Anterior cingulate cortex (tissue), 58 donors: ENCODE results near the gene GPBP1L1.
A peak's percentile ranks its signal among the peaks of the same experiment; 100 is the strongest.
"Not testable (repeated sequence)": the region's sequence is repeated elsewhere in the genome, so short reads cannot be mapped to it uniquely, and the experiment has no call there.

Experiments
- DNase-seq, 58 donors: peaks; one replicate each; lab custom pipeline; 2025; lab: John Stamatoyannopoulos, UW

Gene GPBP1L1

GRCh38 chr1:45686288-45687013 is at the start of gene GPBP1L1:
Gene GPBP1L1 (minus strand): TSS chr1:45686533. CDS start chr1:45659087, 27,446 bp downstream.
- DNase-seq: peak; percentile 73 to 98 (median 96)

GRCh38 chr1:45730780-45731319 is 44.5 kb upstream of the GPBP1L1 start:
- no peak for DNase-seq

- no peak for DNase-seq
Measured at GRCh38 chr1:45730075-45730779, 43.9 kb upstream of the GPBP1L1 start.

- DNase-seq: not testable (repeated sequence)
Measured at GRCh38 chr1:45726007-45726406, 39.7 kb upstream of the GPBP1L1 start.

- DNase-seq: no peak
Measured at GRCh38 chr1:45723248-45723930, 37.1 kb upstream of the GPBP1L1 start.

GRCh38 chr1:45722809-45723208 is 36.5 kb upstream of the GPBP1L1 start:
- no peak for DNase-seq

GRCh38 chr1:45721207-45721606 is 34.9 kb upstream of the GPBP1L1 start:
- no peak for DNase-seq

- DNase-seq: no peak
Measured at GRCh38 chr1:45718289-45718688, 32.0 kb upstream of the GPBP1L1 start.

GRCh38 chr1:45717386-45717785 is 31.1 kb upstream of the GPBP1L1 start:
- DNase-seq: not testable (repeated sequence)

GRCh38 chr1:45716700-45717099 is 30.4 kb upstream of the GPBP1L1 start:
- DNase-seq: no peak

GRCh38 chr1:45713711-45714110 is 27.4 kb upstream of the GPBP1L1 start:
- no peak for DNase-seq

- DNase-seq: no peak
Measured at GRCh38 chr1:45704637-45705036, 18.3 kb upstream of the GPBP1L1 start.

GRCh38 chr1:45694823-45695222 is 8.5 kb upstream of the GPBP1L1 start:
- DNase-seq: no peak

- not testable (repeated sequence) for DNase-seq
Measured at GRCh38 chr1:45693811-45694210, 7.5 kb upstream of the GPBP1L1 start.

- DNase-seq: peak in 57 of 58 donors; percentile 29 to 97 (median 66)
Measured at GRCh38 chr1:45687754-45688740, 1.7 kb upstream of the GPBP1L1 start, which contains the start of gene TMEM69. Gene TMEM69 (plus strand): TSS chr1:45688181. CDS start chr1:45691069, 2,888 bp downstream.

- DNase-seq: peak; percentile 71 to 99 (median 96)
Measured at GRCh38 chr1:45687014-45687753, 851 bp upstream of the GPBP1L1 start.

GRCh38 chr1:45686015-45686287 is 382 bp downstream of the GPBP1L1 start:
- DNase-seq: peak in 26 of 58 donors; percentile 17 to 74 (median 60)

GRCh38 chr1:45685308-45686014 is 872 bp downstream of the GPBP1L1 start:
- peak in 2 of 58 donors; percentile 18 to 37 for DNase-seq
